Stimulated activated naive CD4-positive, alpha-beta T cell (primary cell): ENCODE results near the gene HSD3B7.
"Not testable (repeated sequence)": the region's sequence is repeated elsewhere in the genome, so short reads cannot be mapped to it uniquely, and the experiment has no call there.

Experiments
- DNase-seq, 6 experiments: peaks; one replicate each; lab custom pipeline; 2025; lab: John Stamatoyannopoulos, UW

The HSD3B7 gene

DNA sequence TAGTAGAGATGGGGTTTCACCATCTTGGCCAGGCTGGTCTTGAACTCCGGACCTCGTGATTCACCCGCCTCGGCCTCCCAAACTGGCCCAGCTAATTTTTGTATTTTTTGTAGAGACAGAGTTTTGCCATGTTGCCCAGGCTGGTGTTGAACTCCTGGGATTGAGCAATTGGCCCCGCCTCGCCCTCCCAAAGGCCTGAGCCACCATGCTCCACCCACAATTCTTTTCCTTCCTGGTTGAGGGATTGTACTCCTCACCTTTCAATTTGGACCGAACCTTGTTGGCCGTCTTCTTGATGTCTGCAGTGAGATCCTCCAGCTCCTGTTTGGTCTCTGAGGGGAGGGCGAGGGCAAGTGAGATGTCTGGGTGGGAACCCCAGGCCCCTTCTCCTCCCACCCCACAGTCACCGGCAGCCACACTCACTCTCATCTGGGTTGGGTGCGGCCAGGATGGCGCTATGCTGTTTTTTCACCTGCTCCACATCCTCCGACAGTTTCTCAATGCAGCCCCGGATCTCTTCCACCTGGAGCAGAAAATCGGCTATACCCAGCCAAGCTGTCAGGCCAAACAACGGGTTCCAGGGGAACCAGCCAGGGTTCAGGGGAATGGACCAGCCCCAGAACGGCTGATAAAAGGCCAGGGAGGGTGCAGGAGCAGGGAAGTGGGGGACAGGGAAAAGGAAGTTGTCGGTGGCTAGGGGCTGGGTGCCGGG, 15.8 kb downstream of the HSD3B7 start:
- DNase-seq = no peak

DNA sequence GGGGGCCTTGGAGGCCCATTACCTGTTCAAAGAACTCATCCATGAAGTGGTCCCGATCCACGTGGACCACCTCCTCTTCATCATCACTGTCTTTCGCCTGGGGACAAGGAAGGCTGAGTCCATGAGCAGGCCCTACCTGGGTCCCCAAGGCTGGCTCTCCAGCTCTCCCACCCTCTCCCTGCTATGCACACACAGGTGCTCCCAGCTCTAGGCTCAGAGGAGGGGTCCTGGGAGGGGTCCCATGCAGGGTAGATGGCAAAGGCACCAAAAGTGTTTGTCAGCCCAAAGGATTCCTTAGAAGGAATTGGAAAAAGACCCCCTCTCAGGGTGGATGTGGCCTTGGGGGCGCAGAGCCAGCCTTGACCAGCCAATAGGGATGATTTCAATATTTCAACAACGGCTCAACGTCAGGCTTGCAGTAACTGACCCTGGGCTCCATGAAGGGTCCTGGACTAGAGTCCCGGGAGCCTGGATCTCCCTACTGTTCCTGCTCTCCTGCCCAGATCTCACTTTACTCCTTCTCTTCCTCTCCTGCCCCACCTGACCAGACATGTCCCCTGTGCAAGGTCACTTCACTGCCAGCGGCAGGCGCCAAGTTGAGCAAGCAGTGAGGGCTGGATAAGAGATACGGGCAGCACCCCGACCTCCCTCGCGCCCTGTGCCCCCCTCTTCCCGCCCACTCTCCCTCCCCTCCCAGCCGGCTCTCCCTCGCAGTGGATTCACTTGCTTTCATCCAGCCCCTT, 16.7 kb downstream of the HSD3B7 start:
- DNase-seq = no peak

DNA sequence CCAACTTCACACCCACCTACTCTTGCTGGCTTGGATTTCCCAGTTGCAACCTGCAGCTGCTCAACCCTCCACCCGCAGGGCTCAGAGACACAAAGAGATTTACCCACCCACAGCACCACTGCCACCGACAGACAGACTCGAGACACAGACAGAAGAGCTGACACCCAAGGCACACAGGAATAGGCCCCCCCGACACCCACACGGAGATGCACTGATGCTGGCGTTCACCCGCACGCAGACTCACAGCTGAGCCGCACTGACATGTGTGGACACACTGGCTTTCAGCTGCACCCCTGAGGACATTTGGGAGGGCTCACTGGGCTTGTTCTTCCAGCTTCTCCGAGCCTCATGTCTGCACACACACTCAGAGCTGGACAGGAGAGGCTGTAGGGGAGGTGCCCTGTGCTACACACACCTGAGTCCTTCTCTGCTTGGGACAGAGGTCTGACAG, 17.3 kb downstream of the HSD3B7 start:
- DNase-seq = no peak

DNA sequence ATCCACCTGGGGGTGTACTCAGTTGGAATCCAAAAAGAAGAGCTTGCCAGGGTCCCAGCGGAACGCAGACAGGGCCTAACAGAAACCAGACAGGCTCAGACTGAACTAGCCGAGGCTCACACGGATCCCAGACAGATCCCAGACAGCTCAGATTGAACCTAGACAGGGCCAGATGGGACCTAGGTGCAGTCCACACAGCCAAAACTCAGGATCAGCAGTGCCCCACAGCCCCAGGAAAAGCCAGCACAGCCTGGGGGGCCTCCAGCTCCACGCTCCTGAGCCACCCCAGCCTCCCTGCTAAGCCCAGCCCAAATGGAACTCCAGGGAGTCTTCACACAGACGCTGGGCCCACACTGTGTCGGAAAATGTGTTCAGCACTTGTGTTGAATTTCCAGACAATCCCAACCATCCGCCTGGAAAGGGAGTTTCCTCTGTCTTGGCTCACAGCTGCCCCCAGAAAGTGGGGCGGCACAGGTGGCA, 17.9 kb downstream of the HSD3B7 start:
- DNase-seq = no peak

DNA sequence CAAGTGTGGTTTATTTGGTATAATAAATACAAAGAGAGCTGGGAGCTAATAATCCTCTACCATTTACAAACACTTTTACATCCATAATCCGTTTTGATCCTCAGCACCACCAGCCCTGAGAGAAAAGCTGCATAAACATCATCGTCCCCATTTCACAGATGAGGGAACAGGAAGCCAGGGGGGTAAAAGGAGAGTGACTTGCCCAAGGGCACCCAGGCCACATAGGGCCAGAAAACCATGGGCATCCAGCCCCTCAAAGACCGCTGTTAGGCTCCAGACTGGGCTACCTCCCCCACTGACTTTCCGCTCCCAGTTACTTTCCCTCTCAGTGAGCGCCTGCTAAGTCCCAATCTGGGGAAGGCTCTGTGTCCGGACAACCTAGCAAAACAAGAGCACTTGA, 18.7 kb downstream of the HSD3B7 start:
- no peak for DNase-seq

DNA sequence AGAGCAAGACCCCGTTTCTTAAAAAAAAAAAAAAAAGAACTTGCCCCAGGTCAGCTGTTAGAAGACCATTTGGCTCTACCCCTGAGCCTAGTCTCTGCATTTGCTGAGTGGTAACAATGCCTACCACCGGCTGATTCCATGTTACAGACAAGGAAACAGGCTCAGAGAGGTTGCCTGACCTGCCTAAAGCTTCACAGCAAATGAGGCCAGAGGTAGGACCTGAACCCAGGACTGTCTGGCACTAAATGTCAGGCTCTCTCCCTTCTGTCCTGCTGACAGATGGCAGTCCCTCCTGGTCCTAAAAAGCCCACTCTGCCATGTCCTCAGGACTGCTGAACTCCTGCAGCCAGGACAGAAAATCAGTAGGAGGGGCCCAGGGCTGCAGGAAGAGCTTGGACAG, 19.7 kb downstream of the HSD3B7 start:
- DNase-seq = no peak

GRCh38 chr16:31005350-31006085, 20.5 kb downstream of the HSD3B7 start:
- no peak for DNase-seq

DNA sequence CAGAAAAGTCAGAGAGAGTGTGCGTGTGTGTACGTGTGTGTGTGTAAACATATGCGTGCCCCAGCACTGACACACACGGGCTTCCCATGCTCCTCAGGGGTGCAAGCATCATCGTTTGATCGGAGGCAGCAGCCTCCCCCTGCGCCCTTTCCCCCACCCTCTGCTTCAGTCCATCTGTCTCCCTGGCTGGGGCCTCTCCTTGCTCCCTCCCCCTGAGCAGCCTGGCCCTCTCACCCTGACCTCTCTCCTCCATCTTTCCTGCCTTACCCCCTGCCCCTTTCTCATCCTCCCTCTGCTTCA, 21.0 kb downstream of the HSD3B7 start:
- DNase-seq = no peak

DNA sequence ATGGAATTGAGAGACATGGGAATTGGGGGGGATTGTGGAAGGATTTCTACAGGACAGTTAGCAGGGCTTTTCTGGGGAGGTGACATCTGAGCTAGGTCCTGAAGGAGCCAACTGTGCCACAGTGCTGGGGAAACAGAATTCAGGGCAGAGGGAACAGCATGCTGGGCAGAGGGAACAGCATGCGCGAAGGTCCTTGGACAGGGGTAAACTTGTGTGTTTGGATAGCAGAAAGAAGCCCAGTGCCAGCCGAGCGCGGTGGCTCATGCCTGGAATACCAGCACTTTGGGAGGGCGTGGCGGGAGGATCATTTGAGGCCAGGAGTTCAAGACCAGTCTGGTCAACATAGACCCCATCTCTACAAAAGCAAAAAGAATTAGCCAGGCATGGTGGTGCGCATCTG, 21.6 kb downstream of the HSD3B7 start:
- DNase-seq = no peak

GRCh38 chr16:31007684-31008083, 22.7 kb downstream of the HSD3B7 start:
- no peak for DNase-seq

GRCh38 chr16:31008149-31008548, 23.1 kb downstream of the HSD3B7 start:
- DNase-seq = no peak

- DNase-seq = no peak
Observed at GRCh38 chr16:31008551-31008950, 23.5 kb downstream of the HSD3B7 start.

GRCh38 chr16:31009120-31009519, 24.1 kb downstream of the HSD3B7 start:
- DNase-seq = no peak

- DNase-seq = peak in 1 of 6 experiments; percentile 16
Observed at GRCh38 chr16:31009894-31010584, 25.0 kb downstream of the HSD3B7 start.

DNA sequence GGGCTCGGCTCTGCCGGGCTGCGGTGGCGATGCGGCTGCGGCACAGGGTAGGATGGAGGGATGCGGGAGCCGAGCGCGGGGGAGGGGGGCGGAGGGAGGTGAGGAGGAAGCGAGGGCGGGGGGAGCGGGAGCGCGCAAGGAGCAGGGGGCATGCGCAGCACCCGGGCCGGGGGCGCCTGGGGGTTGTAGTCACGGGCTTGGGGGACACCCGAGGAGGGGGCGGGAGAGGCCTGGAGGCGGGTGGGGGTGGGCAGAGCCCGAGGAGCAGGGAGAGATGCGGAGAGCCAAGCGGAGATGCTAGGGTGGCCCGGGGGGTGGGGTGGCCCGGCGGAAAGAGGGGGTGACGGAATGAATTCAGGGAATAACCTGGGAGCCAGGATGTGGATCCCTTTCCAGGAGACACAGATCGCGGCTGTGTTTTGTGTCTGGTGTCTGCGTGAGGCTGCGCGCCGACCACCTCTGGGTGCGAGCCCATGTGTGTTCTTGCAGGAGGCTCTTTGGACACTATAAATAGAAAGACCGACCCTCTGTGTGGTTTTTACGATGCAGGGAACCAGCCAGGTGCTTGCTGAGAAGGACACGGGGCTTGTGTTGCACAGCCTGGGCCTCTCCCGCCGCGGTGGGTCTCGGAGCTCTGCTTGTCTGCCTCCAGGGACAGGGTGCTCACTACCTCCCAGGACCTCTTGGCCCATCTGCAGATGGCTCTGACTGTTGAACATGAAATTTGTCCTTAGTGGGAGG, 25.7 kb downstream of the HSD3B7 start, which contains the start of gene STX1B:
STX1B (minus strand) TSS at position 54 of the 741 bp plus-strand sequence. CDS start 242 bp downstream, outside the sequence.
- peak; percentile 26 to 67 (median 62) for DNase-seq

GRCh38 chr16:31011815-31012214, 26.8 kb downstream of the HSD3B7 start:
- DNase-seq = not testable (repeated sequence)

DNA sequence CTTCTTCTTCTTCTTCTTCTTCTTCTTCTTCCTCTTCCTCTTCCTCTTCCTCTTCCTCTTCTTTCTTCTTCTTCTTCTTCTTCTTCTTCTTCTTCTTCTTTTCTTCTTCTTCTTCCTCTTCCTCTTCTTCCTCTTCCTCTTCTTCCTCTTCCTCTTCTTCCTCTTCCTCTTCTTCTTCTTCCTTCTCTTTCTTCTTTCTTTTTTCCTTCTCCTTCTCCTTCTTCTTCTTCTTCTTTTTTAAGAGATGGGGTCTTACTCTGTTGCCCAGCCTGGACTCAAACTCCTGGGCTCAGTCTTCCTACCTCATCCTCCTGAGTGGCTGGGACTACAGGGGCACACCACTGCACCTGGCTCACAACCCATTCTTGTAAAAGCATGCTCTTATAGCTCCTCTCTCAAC, 28.3 kb downstream of the HSD3B7 start:
- not testable (repeated sequence) for DNase-seq

- DNase-seq = no peak
Observed at GRCh38 chr16:31016018-31016417, 31.0 kb downstream of the HSD3B7 start.

DNA sequence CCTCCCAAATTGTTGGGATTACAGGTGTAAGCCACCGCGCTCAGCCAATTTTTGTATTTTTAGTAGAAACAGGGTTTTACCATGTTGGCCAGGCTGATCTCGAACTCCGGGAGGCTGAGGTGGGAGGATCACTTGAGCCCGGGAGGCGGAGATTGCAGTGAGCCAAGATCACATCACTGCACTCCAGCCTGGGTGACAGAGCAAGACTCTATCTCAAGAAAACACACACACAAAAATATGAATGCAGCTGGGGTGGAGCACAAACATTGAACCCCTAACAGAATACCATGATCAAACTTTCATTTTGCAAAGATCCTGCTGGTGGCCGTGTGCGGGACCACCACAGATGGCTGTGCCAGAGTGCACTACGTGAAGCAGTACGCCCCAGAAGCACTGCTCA, 32.7 kb downstream of the HSD3B7 start:
- DNase-seq = not testable (repeated sequence)

DNA sequence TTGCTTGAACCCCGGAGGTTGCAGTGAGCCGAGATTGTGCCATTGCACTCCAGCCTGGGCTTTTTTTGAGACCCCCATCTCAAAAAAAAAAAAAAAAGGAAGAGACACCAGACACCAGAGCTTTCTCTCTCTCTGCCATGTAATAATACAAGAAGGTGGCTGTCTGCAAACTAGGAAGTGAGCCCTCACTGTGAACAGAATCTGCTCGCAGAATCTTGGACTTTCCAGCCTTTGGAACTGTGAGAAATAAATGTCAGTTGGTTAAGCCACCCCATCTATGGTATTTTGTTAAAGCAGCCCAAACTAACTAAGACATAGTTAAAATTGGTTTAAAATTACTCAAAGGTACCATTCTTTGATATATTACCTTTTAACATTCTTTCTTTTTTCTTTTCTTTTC, 35.5 kb downstream of the HSD3B7 start:
- no peak for DNase-seq

- no peak for DNase-seq
Observed at GRCh38 chr16:31022544-31023251, 37.7 kb downstream of the HSD3B7 start.
